SK-N-SH treated with all-trans-retinoic acid at 6 μM for 48 hours (cell line): Measurements from ENCODE around the gene RAC2.

Experiments
- ARNTL ChIP-seq: fragments of 450-650 bp; formaldehyde crosslinking; IDR thresholded peaks from 2 replicates; pipeline ENCODE4 v1.5.0; 2020; ENCODE audit warnings: low read depth, mild to moderate bottlenecking, moderate library complexity, borderline replicate concordance
- GLIS3 ChIP-seq: fragments of 250-450 bp; sonication (Bioruptor Pico); IDR thresholded peaks from 2 replicates; pipeline ENCODE4 v1.5.0; 2020; ENCODE audit warnings: mild to moderate bottlenecking, moderate library complexity
- ISL1 ChIP-seq: fragments of 250-450 bp; sonication (Bioruptor Pico); IDR thresholded peaks from 2 replicates; pipeline ENCODE4 v2.1.2; 2022; ENCODE audit warnings: mild to moderate bottlenecking, moderate library complexity
- PPARA ChIP-seq: fragments of 250-450 bp; sonication (Bioruptor Pico); IDR thresholded peaks from 2 replicates; pipeline ENCODE4 v1.5.0; 2020; ENCODE audit warnings: mild to moderate bottlenecking, borderline replicate concordance
- RARB ChIP-seq: fragments of 250-450 bp; sonication (Bioruptor Pico); IDR thresholded peaks from 2 replicates; pipeline ENCODE4 v1.8.0; 2021; ENCODE audit warnings: mild to moderate bottlenecking, moderate library complexity
- TOX ChIP-seq: fragments of 250-450 bp; sonication (Bioruptor Pico); IDR thresholded peaks from 2 replicates; pipeline ENCODE4 v1.8.0; 2021; ENCODE audit warnings: mild to moderate bottlenecking, moderate library complexity, borderline replicate concordance
- TF ChIP-seq, protein P1 (sequence below): fragments of 250-450 bp; sonication (Bioruptor Pico); IDR thresholded peaks from 2 replicates; pipeline ENCODE4 v1.5.0; 2020; ENCODE audit warnings: mild to moderate bottlenecking, moderate library complexity
- TF ChIP-seq, protein P2 (sequence below): fragments of 250-450 bp; sonication (Bioruptor Pico); IDR thresholded peaks from 2 replicates; pipeline ENCODE4 v1.8.0; 2020; ENCODE audit warnings: mild to moderate bottlenecking, moderate library complexity, borderline replicate concordance
- TF ChIP-seq, protein P3 (sequence below): fragments of 250-450 bp; sonication (Bioruptor Pico); IDR thresholded peaks from 2 replicates; pipeline ENCODE4 v1.8.0; 2021; ENCODE audit warnings: low read depth, mild to moderate bottlenecking, moderate library complexity, borderline replicate concordance

DNA sequence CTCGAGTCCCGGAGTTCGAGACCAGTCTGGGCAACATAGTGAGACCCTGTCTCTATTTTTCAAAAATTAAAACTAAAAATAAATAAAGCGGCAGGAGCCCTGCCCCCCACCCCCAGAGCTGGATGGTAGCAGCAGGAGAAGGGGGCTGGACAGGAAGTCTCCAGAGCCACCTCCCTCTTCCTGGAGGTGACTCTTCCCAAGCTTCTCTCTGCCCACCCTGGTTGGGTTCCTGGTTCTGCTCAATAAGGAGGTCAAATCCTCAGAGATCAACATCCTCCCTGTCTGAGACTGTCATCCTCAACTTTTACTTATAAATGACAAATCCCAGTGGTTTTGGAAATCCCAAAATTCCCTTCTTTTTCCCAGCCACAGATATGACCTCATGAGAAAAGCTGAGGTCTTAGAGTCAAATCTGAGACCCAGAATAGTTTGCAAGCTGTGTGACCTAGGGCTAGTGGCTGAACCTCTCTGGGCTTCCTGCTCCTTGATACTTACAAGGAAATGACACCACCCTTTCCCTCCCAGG is 57.0 kb downstream of the RAC2 start:
- TF ChIP-seq RARB (CRISPR knock-in tag) (no peak), ISL1 (CRISPR knock-in tag) (no peak), TOX (CRISPR knock-in tag) (no peak), GLIS3 (0 out of 2 replicates have a peak, but pooled peaks have one; percentile 58), PPARA (CRISPR knock-in tag) (no peak), ARNTL (CRISPR knock-in tag) (no peak)
- TF ChIP-seq, protein P1, sequence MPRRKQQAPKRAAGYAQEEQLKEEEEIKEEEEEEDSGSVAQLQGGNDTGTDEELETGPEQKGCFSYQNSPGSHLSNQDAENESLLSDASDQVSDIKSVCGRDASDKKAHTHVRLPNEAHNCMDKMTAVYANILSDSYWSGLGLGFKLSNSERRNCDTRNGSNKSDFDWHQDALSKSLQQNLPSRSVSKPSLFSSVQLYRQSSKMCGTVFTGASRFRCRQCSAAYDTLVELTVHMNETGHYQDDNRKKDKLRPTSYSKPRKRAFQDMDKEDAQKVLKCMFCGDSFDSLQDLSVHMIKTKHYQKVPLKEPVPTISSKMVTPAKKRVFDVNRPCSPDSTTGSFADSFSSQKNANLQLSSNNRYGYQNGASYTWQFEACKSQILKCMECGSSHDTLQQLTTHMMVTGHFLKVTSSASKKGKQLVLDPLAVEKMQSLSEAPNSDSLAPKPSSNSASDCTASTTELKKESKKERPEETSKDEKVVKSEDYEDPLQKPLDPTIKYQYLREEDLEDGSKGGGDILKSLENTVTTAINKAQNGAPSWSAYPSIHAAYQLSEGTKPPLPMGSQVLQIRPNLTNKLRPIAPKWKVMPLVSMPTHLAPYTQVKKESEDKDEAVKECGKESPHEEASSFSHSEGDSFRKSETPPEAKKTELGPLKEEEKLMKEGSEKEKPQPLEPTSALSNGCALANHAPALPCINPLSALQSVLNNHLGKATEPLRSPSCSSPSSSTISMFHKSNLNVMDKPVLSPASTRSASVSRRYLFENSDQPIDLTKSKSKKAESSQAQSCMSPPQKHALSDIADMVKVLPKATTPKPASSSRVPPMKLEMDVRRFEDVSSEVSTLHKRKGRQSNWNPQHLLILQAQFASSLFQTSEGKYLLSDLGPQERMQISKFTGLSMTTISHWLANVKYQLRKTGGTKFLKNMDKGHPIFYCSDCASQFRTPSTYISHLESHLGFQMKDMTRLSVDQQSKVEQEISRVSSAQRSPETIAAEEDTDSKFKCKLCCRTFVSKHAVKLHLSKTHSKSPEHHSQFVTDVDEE (CRISPR knock-in tag), result no peak
- TF ChIP-seq, protein P2, sequence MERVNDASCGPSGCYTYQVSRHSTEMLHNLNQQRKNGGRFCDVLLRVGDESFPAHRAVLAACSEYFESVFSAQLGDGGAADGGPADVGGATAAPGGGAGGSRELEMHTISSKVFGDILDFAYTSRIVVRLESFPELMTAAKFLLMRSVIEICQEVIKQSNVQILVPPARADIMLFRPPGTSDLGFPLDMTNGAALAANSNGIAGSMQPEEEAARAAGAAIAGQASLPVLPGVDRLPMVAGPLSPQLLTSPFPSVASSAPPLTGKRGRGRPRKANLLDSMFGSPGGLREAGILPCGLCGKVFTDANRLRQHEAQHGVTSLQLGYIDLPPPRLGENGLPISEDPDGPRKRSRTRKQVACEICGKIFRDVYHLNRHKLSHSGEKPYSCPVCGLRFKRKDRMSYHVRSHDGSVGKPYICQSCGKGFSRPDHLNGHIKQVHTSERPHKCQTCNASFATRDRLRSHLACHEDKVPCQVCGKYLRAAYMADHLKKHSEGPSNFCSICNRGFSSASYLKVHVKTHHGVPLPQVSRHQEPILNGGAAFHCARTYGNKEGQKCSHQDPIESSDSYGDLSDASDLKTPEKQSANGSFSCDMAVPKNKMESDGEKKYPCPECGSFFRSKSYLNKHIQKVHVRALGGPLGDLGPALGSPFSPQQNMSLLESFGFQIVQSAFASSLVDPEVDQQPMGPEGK (CRISPR knock-in tag), result no peak
- TF ChIP-seq, protein P3, sequence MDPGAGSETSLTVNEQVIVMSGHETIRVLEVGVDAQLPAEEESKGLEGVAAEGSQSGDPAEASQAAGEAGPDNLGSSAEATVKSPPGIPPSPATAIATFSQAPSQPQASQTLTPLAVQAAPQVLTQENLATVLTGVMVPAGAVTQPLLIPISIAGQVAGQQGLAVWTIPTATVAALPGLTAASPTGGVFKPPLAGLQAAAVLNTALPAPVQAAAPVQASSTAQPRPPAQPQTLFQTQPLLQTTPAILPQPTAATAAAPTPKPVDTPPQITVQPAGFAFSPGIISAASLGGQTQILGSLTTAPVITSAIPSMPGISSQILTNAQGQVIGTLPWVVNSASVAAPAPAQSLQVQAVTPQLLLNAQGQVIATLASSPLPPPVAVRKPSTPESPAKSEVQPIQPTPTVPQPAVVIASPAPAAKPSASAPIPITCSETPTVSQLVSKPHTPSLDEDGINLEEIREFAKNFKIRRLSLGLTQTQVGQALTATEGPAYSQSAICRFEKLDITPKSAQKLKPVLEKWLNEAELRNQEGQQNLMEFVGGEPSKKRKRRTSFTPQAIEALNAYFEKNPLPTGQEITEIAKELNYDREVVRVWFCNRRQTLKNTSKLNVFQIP (CRISPR knock-in tag), result no peak
